Measurements from ENCODE around the gene CD4.

CD4 gene

GRCh38 chr12:6778574-6779550, 10.5 kb upstream of the CD4 start:
- H3K4me3 Mint-ChIP-seq: peak overlapping the region; percentile 79 to 84 (median 82)
- peaks cover 32% of the 10 kb centered on the region for H3K4me1 Mint-ChIP-seq
- peaks cover 18% of the 10 kb centered on the region for H3K27me3 Mint-ChIP-seq (ENCODE audit: low read depth)
- peak overlapping the region; percentile 63 to 88 (median 76) for H3K27ac Mint-ChIP-seq
- peaks cover 22% of the 10 kb centered on the region for H3K36me3 Mint-ChIP-seq (ENCODE audit: low read depth)
- peak; percentile 91 to 97 (median 94) for TF ChIP-seq CTCF (IDR thresholded peaks at IDR 0.05; ENCODE audit: unreplicated experiment in 3 of 3)
- H3K9me3 Mint-ChIP-seq: no peaks in the 10 kb centered on the region

DNA sequence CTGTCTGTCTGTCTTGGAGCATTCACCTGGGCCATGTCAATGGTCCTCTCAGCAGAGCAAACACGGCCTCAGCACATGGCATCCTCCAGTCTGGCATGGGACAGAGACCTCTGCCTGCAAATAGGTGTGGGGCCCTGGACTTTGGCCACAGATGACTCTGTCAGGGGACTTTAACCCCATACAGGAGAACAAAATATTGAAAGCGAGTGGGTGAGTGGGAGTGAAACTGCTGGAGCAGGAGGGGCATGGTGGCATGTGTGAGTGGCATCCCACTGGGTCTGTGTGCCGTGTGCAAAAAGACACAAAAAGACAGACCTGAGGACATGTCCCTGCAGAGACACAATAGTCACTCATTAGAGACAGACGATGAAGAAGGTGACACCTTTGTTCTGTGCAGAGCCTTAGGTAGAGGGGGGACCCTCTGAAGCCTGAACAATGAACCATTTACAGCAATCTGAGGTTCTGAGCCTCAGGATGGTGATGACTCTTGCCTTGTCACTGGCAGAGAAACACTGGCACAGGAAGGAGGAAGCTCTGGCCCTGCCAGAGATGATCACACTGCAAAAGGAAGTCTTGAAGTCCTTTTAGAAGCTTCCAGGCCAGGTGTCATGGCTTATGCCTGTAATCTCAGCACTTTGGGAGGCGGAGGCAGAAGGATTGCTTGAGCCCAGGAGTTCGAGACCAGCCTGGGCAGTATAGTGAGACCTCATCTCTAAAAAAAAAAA, 9.5 kb upstream of the CD4 start:
- Mint-ChIP-seq H3K4me3 (no peak overlapping the region), H3K27me3 (ENCODE audit: low read depth) (peaks cover 9% of the 10 kb centered on the region), H3K27ac (peak overlapping the region; percentile 63 to 88 (median 76)), H3K4me1 (peaks cover 28% of the 10 kb centered on the region), H3K9me3 (no peaks in the 10 kb centered on the region), H3K36me3 (ENCODE audit: low read depth) (peaks cover 18% of the 10 kb centered on the region)
- no peak for TF ChIP-seq CTCF (IDR thresholded peaks at IDR 0.05; ENCODE audit: unreplicated experiment in 3 of 3)

- H3K9me3 Mint-ChIP-seq: no peaks in the 10 kb centered on the region
- peaks cover 11% of the 10 kb centered on the region for H3K36me3 Mint-ChIP-seq (ENCODE audit: low read depth)
- TF ChIP-seq CTCF (IDR thresholded peaks at IDR 0.05; ENCODE audit: unreplicated experiment in 3 of 3): no peak
- H3K4me1 Mint-ChIP-seq: peaks cover 26% of the 10 kb centered on the region
- peak overlapping the region in 1 of 3 experiments; percentile 16 for H3K27ac Mint-ChIP-seq
- H3K27me3 Mint-ChIP-seq (ENCODE audit: low read depth): peaks cover 7% of the 10 kb centered on the region
- no peak overlapping the region for H3K4me3 Mint-ChIP-seq
Observed at GRCh38 chr12:6780573-6780972, 8.8 kb upstream of the CD4 start.

DNA sequence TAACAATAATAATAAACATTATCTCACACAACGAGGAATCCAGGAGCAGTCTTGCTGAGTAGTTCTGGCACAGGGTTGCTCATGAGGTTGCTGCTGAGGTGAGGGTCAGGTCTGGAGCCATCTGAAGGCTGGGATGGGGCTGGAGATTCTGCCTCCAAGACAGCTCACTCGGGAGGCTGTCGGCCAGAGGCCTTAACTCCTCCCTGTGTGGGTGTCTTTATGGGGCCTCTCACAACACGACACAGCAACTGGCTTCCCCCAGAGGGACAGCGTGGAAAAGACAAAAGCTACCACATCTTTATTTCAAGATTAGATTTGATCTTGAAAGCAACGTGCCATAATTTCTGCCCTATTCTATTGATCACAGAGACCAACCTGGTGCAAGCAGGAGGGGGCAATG, 7.2 kb upstream of the CD4 start:
- Mint-ChIP-seq H3K4me3 (no peak overlapping the region), H3K27ac (peak overlapping the region; percentile 56 to 70 (median 62)), H3K27me3 (ENCODE audit: low read depth) (peaks cover 3% of the 10 kb centered on the region), H3K36me3 (ENCODE audit: low read depth) (no peaks in the 10 kb centered on the region), H3K9me3 (no peaks in the 10 kb centered on the region), H3K4me1 (peaks cover 33% of the 10 kb centered on the region)
- no peak for TF ChIP-seq CTCF (IDR thresholded peaks at IDR 0.05; ENCODE audit: unreplicated experiment in 3 of 3)

GRCh38 chr12:6782850-6783566, 6.3 kb upstream of the CD4 start:
- Mint-ChIP-seq H3K9me3 (no peaks in the 10 kb centered on the region), H3K4me3 (no peak overlapping the region), H3K27ac (peak overlapping the region in 2 of 3 experiments; percentile 46 to 56), H3K4me1 (peaks cover 31% of the 10 kb centered on the region), H3K27me3 (ENCODE audit: low read depth) (peaks cover 3% of the 10 kb centered on the region), H3K36me3 (ENCODE audit: low read depth) (no peaks in the 10 kb centered on the region)
- TF ChIP-seq CTCF (IDR thresholded peaks at IDR 0.05; ENCODE audit: unreplicated experiment in 3 of 3): no peak
